Fibroblast of villous mesenchyme (primary cell): ENCODE results near the gene TRPM2. TPM values are rescaled to one million over a fixed set of nuclear protein-coding genes. Genes with fewer than 3 reads are reported as not detected.
"Not testable (repeated sequence)": the region's sequence is repeated elsewhere in the genome, so short reads cannot be mapped to it uniquely, and the experiment has no call there.

Experiments used
- DNase-seq: peaks from one replicate; pipeline ENCODE4 v3.0.0-alpha.2; 2010; ENCODE audit warnings: low read depth
- H3K4me3 ChIP-seq: 2 replicates; pipeline ENCODE4 v1.5.1; 2011; ENCODE audit warnings: low read depth, mild to moderate bottlenecking, low read length
- CTCF ChIP-seq: IDR thresholded peaks from 2 replicates; pipeline ENCODE4 v1.5.1; 2012; ENCODE audit warnings: low read depth, mild to moderate bottlenecking, low read length; ENCODE audit not compliant: insufficient read depth
- total RNA-seq: library from RNA; depleted of rRNA; stranded (reverse); fragments of >200 nt; gene quantifications from 2 replicates; pipeline ENCODE4 v1.2.3, GENCODE V29; 2012

The TRPM2 gene
- total RNA-seq, 1 donor = under 0.01 TPM

- no peak for DNase-seq
- no peak for TF ChIP-seq CTCF
- no peak overlapping the region for H3K4me3 ChIP-seq
These were observed 3.8 kb downstream of the TRPM2 start for GRCh38 chr21:44357064-44357837.

DNA sequence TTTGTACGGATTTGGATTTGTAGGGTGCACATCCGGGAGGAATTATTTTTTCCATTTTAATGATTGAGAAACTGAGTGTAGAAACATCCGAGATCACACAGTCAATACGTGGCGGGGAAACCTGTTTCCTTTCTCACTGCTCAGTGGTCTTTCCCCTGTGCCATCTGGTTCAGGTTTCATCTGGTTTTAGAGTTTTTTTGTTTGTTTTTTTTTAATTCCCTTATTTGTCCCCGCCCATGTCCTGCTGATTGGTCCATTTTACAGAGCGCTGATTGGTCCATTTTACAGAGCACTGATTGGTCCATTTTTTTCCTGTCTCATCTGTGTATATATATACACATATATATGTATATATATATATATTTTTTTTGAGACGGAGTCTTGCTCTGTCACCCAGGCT, 6.0 kb downstream of the TRPM2 start:
- no peak for TF ChIP-seq CTCF
- DNase-seq = no peak
- no peak overlapping the region for H3K4me3 ChIP-seq

DNA sequence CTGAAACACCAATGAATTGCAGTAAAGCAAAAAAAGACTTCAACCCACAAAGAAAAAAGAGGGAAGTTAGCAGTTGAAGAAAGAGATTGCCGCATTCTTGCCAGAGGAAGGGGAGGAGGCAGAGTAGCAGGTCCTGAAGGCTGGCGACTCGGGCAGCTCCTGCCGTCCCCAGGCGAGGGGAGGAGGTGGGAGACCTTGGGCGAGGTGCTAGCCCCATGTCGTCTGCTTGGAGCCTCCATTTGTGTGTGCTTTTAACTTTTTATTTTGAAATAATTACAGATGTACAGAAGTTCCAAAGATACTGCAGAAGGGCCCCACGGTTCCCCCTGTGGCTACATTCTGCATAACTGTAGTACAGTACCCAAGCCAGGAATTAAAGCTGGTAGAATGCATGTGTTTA, 6.7 kb downstream of the TRPM2 start:
- H3K4me3 ChIP-seq = no peak overlapping the region
- no peak for TF ChIP-seq CTCF
- DNase-seq = no peak

GRCh38 chr21:44361903-44362302, 8.5 kb downstream of the TRPM2 start:
- not testable (repeated sequence) for DNase-seq, H3K4me3 ChIP-seq

DNA sequence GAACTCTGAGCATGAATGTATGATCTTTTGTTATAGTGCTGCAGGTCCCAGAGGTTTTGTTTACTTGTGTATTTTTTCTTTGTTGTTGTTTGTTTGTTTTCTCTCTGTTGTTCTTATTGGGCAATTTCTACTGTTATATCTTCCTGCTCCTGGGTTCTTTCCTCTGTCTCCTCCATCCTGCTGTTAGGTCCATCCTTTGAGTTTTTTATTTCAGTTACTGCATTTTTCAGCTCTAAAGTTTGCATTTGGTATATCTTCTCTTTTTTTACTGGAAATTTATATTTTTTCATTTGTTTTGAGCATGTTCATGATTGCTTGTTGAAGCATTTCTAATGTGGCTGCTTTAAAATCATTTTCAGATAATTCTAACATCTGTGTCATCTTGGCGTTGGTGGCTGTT, 9.9 kb downstream of the TRPM2 start:
- no peak for DNase-seq
- H3K4me3 ChIP-seq = no peak overlapping the region
- no peak for TF ChIP-seq CTCF

GRCh38 chr21:44364151-44365053, 11.0 kb downstream of the TRPM2 start:
- H3K4me3 ChIP-seq = no peak overlapping the region
- no peak for DNase-seq
- no peak for TF ChIP-seq CTCF

GRCh38 chr21:44365251-44365966, 12.0 kb downstream of the TRPM2 start:
- no peak for DNase-seq
- TF ChIP-seq CTCF = no peak

More at GRCh38 chr21:44365251-44365966, 12.0 kb downstream of the TRPM2 start:
- H3K4me3 ChIP-seq = no peak overlapping the region
